ENCODE measurements around the gene SLC25A40. TPM values are rescaled to one million over a fixed set of nuclear protein-coding genes. Genes with fewer than 3 reads are reported as not detected.

Gene SLC25A40
- total and polyA plus RNA-seq, 2 of the 13 experiments (the other 11 are each of a cell fraction or from before 2014, with no cell fraction given): 12.9 to 13.6 TPM

DNA sequence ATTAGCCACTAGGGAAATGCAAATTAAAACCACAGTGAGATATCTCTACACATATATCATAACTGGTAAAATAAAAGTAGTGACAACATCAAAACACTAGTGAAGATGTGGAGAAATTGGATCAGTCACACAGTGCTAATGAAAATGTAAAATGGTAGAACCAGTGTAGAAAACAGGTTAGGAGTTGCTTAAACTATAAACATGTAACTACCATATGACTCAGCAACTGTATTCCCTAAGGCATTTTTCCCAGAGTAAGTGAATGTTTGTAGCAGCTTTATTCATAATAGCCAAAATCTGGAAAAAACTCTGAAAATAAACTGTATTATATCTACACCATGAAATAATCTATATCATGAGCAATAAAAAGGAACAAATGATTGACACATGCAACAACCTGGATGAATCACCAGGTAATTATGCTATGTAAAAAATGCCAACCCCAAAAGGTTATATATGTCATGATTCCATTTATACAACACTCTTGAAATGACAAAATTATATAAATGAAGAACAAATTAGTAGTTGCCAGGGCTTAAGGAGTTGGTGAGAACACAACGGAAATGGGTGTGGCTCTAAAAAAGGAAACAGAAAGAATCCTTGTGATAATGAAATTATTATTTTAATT, 22.8 kb downstream of the SLC25A40 start:
- Histone ChIP-seq H3K4me3 (replicated peaks in 1 of 3; ENCODE audit: insufficient read depth in 1 of 3, low read depth in 2 of 3, low read length in 3 of 3) (no peak overlapping the region), H3K36me3 (replicated peaks in 1 of 2; ENCODE audit: control insufficient read depth in 1 of 2, insufficient read depth in 2 of 2, low read length in 2 of 2) (peaks cover 2 to 37% of the 10 kb centered on the region in 2 experiments; a peak in 2 of 5 replicates), H3K27me3 (ENCODE audit: control insufficient read depth in 1 of 2, insufficient read depth in 2 of 2, low read length in 2 of 2) (no peaks in the 10 kb centered on the region), H3K27ac (ENCODE audit: extremely low read length, insufficient read depth, low read length) (no peak overlapping the region), H2AFZ (ENCODE audit: low read length) (no peak overlapping the region), H3K9ac (ENCODE audit: insufficient read depth, low read depth, low read length) (no peak overlapping the region), H3K9me3 (ENCODE audit: low read length) (no peaks in the 10 kb centered on the region), H3K79me2 (ENCODE audit: insufficient read depth, low read length) (no peaks in the 10 kb centered on the region), H3K4me1 (ENCODE audit: insufficient read depth, low read length) (peaks cover 6% of the 10 kb centered on the region; the same call in 1 of the 2 replicates), H4K20me1 (ENCODE audit: insufficient read depth, low read length) (no peaks in the 10 kb centered on the region), H3K4me2 (ENCODE audit: low read depth, low read length) (no peak overlapping the region)
- WGBS (ENCODE audit: low lambda C conversion rate): 98% methylated on average over 1 of the region's 1 CpG
- intact Hi-C loops (cut with micrococcal nuclease; ENCODE audit: unreplicated experiment) (no loop called here), in situ Hi-C loops (cut with HindIII; ENCODE audit: extremely low pct_ligation_motif_present, low pct_unique_long_range_greater_than_20kb) (no loop called here)
- DNase-seq (ENCODE audit: low spot score) (no peak), ATAC-seq (no peak), FAIRE-seq (no peak)
- CTCF ChIA-PET (ENCODE audit: low intra/inter-chr PET ratio, low total read pairs): no interaction called here
- BruUV-seq (replicated peaks): no TSS peak
- no peak for TF ChIP-seq ZNF333 (CRISPR knock-in tag; IDR thresholded peaks at IDR 0.05; ENCODE audit: borderline replicate concordance)
- no peak for TF ChIP-seq ZNF234 (CRISPR knock-in tag; conservative IDR thresholded peaks at IDR 0.05)
- TF ChIP-seq CCDC6 (CRISPR knock-in tag; IDR thresholded peaks at IDR 0.05): no peak
- TF ChIP-seq AGO2 (optimal IDR thresholded peaks at IDR 0.05; ENCODE audit: low read depth, low read length): no peak
- TF ChIP-seq JDP2 (CRISPR knock-in tag; IDR thresholded peaks at IDR 0.05; ENCODE audit: borderline replicate concordance): no peak
- no peak for TF ChIP-seq HNRNPK (IDR thresholded peaks at IDR 0.05; ENCODE audit: low read depth, low read length, poor library complexity, severe bottlenecking)
- TF ChIP-seq ZNF589 (CRISPR knock-in tag; conservative IDR thresholded peaks at IDR 0.05): no peak
- TF ChIP-seq NONO (IDR thresholded peaks at IDR 0.05): no peak
- TF ChIP-seq NONO (CRISPR knock-in tag; conservative IDR thresholded peaks at IDR 0.05): no peak
- TF ChIP-seq, protein P1, sequence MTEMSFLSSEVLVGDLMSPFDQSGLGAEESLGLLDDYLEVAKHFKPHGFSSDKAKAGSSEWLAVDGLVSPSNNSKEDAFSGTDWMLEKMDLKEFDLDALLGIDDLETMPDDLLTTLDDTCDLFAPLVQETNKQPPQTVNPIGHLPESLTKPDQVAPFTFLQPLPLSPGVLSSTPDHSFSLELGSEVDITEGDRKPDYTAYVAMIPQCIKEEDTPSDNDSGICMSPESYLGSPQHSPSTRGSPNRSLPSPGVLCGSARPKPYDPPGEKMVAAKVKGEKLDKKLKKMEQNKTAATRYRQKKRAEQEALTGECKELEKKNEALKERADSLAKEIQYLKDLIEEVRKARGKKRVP (CRISPR knock-in tag; IDR thresholded peaks at IDR 0.05): no peak
- TF ChIP-seq ZBTB3 (CRISPR knock-in tag; IDR thresholded peaks at IDR 0.05; ENCODE audit: borderline replicate concordance, low read depth): no peak
- TF ChIP-seq ZBTB7A (CRISPR knock-in tag; IDR thresholded peaks at IDR 0.05): no peak
- TF ChIP-seq, protein P2, sequence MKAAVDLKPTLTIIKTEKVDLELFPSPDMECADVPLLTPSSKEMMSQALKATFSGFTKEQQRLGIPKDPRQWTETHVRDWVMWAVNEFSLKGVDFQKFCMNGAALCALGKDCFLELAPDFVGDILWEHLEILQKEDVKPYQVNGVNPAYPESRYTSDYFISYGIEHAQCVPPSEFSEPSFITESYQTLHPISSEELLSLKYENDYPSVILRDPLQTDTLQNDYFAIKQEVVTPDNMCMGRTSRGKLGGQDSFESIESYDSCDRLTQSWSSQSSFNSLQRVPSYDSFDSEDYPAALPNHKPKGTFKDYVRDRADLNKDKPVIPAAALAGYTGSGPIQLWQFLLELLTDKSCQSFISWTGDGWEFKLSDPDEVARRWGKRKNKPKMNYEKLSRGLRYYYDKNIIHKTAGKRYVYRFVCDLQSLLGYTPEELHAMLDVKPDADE (CRISPR knock-in tag; IDR thresholded peaks at IDR 0.05): no peak
- TF ChIP-seq TBX3 (IDR thresholded peaks at IDR 0.05; ENCODE audit: borderline replicate concordance): no peak
- no peak for TF ChIP-seq ZNF737 (CRISPR knock-in tag; IDR thresholded peaks at IDR 0.05; ENCODE audit: borderline replicate concordance)
- no peak for TF ChIP-seq MED1 (CRISPR knock-in tag; IDR thresholded peaks at IDR 0.05)
- POLR2A ChIA-PET: no interaction called here

Data from HepG2 (cell line).